Measurements from ENCODE around the gene ARHGEF37.
A peak's percentile ranks its signal among the peaks of the same experiment; 100 is the strongest.

Gene ARHGEF37

GRCh38 chr5:149651686-149652085 lies 70.4 kb downstream of the ARHGEF37 start:
- Histone ChIP-seq H3K9me2 (replicated peaks; ENCODE audit: control insufficient read depth, low read length) (no peaks in the 10 kb centered on the region), H3K4me3 (ENCODE audit: low read length) (no peak overlapping the region), H4K20me1 (ENCODE audit: control insufficient read depth, insufficient read depth, low read depth, low read length) (no peaks in the 10 kb centered on the region), H3K27me3 (ENCODE audit: control insufficient read depth, low read length) (no peaks in the 10 kb centered on the region), H3K9me3 (ENCODE audit: control insufficient read depth, insufficient read depth, low read length) (no peaks in the 10 kb centered on the region), H3K79me2 (ENCODE audit: control insufficient read depth, low read length) (no peaks in the 10 kb centered on the region), H3K4me1 (ENCODE audit: control insufficient read depth, low read length) (peaks cover 51% of the 10 kb centered on the region), H3F3A (ENCODE audit: control insufficient read depth, insufficient read depth) (peaks cover 31% of the 10 kb centered on the region), H3K27ac (ENCODE audit: low read depth, low read length) (no peak overlapping the region), H3K4me2 (ENCODE audit: low read length) (no peak overlapping the region), H3K36me3 (ENCODE audit: control insufficient read depth, low read length) (no peaks in the 10 kb centered on the region)
- TF ChIP-seq CTCF (IDR thresholded peaks at IDR 0.05; ENCODE audit: low read depth, low read length, poor library complexity, severe bottlenecking) (no peak), EZH2phosphoT487 (IDR thresholded peaks at IDR 0.05; ENCODE audit: borderline replicate concordance, low read length) (no peak)

DNA sequence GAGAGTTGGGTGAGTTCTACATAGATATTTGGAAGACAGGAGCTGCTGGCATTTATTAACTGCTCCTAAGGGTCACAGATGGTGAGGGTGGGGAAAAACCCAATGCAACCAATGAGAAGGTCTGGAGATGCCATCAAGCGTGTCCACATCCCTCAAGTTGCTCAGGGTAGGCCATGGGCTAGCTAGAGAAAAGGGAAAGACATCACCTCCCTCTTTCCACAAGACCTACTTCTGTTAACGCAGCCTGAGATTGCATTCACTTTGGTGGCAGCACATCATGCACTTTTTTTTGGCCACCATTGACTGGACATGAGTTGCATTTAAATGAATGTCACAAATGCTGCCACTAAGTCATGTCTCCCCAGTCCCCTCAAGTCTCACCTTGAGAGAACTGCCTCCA lies 71.4 kb downstream of the ARHGEF37 start:
- no peak overlapping the region for H3K4me3 ChIP-seq (ENCODE audit: low read length)
- no peak overlapping the region for H3K4me2 ChIP-seq (ENCODE audit: low read length)
- H3K27me3 ChIP-seq (ENCODE audit: control insufficient read depth, low read length): no peaks in the 10 kb centered on the region
- no peaks in the 10 kb centered on the region for H3K9me3 ChIP-seq (ENCODE audit: control insufficient read depth, insufficient read depth, low read length)
- H3K79me2 ChIP-seq (ENCODE audit: control insufficient read depth, low read length): no peaks in the 10 kb centered on the region
- TF ChIP-seq EZH2phosphoT487 (IDR thresholded peaks at IDR 0.05; ENCODE audit: borderline replicate concordance, low read length) (no peak), CTCF (IDR thresholded peaks at IDR 0.05; ENCODE audit: low read depth, low read length, poor library complexity, severe bottlenecking) (no peak)
- H3K9me2 ChIP-seq (replicated peaks; ENCODE audit: control insufficient read depth, low read length): no peaks in the 10 kb centered on the region
- peaks cover 25% of the 10 kb centered on the region for H3F3A ChIP-seq (ENCODE audit: control insufficient read depth, insufficient read depth)
- no peaks in the 10 kb centered on the region for H4K20me1 ChIP-seq (ENCODE audit: control insufficient read depth, insufficient read depth, low read depth, low read length)
- H3K27ac ChIP-seq (ENCODE audit: low read depth, low read length): no peak overlapping the region
- no peaks in the 10 kb centered on the region for H3K36me3 ChIP-seq (ENCODE audit: control insufficient read depth, low read length)
- H3K4me1 ChIP-seq (ENCODE audit: control insufficient read depth, low read length): peaks cover 46% of the 10 kb centered on the region

DNA sequence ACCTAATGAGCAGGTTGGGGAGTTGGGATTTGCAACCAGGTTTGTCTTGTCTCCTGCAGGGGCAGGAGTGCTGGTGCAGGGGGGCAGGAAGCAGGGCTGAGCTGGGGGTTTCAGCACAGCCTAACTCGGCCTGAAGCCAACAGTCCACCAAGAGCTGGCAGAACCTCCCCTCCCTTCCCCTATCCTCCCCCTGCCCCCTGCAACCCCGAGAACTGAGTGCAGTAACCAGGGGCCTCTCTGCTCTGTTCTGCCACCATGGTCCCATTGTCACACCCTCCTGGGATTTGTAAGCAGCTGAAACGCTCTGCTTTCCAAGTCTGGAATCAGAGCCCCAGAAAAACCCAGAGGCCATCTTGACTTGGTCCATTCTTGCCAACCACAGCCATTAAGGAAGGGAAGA lies 72.9 kb downstream of the ARHGEF37 start:
- H3K36me3 ChIP-seq (ENCODE audit: control insufficient read depth, low read length): no peaks in the 10 kb centered on the region
- H3K4me3 ChIP-seq (ENCODE audit: low read length): no peak overlapping the region
- no peaks in the 10 kb centered on the region for H3K79me2 ChIP-seq (ENCODE audit: control insufficient read depth, low read length)
- no peak overlapping the region for H3K27ac ChIP-seq (ENCODE audit: low read depth, low read length)
- H3K9me2 ChIP-seq (replicated peaks; ENCODE audit: control insufficient read depth, low read length): no peaks in the 10 kb centered on the region
- peaks cover 31% of the 10 kb centered on the region for H3K4me1 ChIP-seq (ENCODE audit: control insufficient read depth, low read length)
- H4K20me1 ChIP-seq (ENCODE audit: control insufficient read depth, insufficient read depth, low read depth, low read length): no peaks in the 10 kb centered on the region
- H3K27me3 ChIP-seq (ENCODE audit: control insufficient read depth, low read length): peaks cover 4% of the 10 kb centered on the region; the same call in 1 of the 2 replicates
- H3K9me3 ChIP-seq (ENCODE audit: control insufficient read depth, insufficient read depth, low read length): no peaks in the 10 kb centered on the region
- peaks cover 25% of the 10 kb centered on the region for H3F3A ChIP-seq (ENCODE audit: control insufficient read depth, insufficient read depth)
- H3K4me2 ChIP-seq (ENCODE audit: low read length): peak overlapping the region; percentile 41
- TF ChIP-seq EZH2phosphoT487 (IDR thresholded peaks at IDR 0.05; ENCODE audit: borderline replicate concordance, low read length) (no peak), CTCF (IDR thresholded peaks at IDR 0.05; ENCODE audit: low read depth, low read length, poor library complexity, severe bottlenecking) (no peak)
